Stimulated activated CD8-positive, alpha-beta memory T cell treated with anti-CD3 and anti-CD28 coated beads, Interleukin-12 subunit alpha, Interleukin-12 subunit beta, amount 100 ng/mL, for 24 hours (primary cell): ENCODE data around the gene HORMAD2.

Source experiments
- DNase-seq: peaks from one replicate; pipeline ENCODE4 v3.0.0-alpha.2; 2020; ENCODE audit errors: extremely low read depth

HORMAD2 gene

DNA sequence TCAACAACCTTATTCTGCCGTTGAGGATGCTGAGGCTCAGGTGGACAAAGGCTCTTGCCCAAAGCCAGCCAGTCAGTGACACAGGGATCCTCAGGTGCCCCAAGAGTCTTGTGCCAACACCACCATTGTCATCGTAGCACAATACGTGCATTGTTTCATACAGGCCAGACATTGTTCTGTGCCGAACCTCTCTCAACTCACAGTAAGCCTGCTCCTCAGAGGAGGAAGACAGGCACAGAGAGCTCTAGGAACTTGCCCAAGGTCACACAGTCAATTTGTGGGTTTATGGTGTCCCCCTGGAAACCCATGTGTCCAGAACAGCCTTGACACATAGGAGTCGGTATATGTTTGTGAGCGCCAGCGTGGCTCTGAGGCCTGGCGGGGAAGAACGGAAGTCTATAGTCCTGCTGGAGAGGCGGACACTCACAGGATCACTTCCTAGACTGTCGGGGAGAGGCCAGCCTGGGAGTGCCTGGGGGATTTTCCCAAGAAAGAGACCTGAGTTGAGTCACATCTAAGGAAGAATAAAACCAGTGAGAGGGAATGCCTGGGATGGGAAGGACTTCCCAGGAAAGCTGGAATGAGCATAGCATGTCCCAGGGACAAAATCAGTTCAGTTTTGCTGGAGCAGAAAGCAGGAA, 146.0 kb downstream of the HORMAD2 start:
- no peak for DNase-seq
